NCI-H510A treated with DMSO at 0.1 percent for 48 hours (cell line): Measurements from ENCODE around the gene PCDHGA12.
"Not testable (repeated sequence)": the region's sequence is repeated elsewhere in the genome, so short reads cannot be mapped to it uniquely, and the experiment has no call there.

Experiments
- DNase-seq: peaks from one replicate; lab custom pipeline; 2025; lab: John Stamatoyannopoulos, UW

PCDHGA12 gene

DNA sequence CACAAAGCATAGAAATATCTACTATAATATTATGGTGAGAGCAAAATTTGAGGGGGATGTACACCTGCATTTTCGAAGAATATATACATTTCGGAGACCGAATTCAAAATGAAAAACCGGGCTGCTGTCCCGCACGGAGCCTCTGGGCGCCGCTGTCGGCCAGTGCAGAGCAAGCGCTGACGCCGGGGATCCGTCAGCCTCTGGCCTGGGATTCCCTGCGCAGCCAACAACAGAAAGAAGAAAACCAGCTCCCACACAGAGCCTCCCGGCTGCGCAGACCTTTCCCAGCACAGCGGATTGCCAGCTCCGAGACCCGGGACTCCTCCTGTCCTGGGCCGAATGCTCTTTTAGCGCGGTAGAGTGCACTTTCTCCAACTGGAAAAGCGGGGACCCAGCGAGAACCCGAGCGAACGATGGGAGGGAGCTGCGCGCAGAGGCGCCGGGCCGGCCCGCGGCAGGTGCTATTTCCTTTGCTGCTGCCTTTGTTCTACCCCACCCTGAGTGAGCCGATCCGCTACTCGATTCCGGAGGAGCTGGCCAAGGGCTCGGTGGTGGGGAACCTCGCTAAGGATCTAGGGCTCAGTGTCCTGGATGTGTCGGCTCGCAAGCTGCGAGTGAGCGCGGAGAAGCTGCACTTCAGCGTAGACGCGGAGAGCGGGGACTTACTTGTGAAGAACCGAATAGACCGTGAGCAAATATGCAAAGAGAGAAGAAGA, 22.4 kb upstream of the PCDHGA12 start, which contains the start of gene PCDHGB6:
Gene PCDHGB6 (plus strand): TSS at position 232 of the 716 bp plus-strand sequence. CDS start 182 bp downstream, at position 414.
- DNase-seq = not testable (repeated sequence)

GRCh38 chr5:141409598-141410306, 20.6 kb upstream of the PCDHGA12 start:
- no peak for DNase-seq

DNA sequence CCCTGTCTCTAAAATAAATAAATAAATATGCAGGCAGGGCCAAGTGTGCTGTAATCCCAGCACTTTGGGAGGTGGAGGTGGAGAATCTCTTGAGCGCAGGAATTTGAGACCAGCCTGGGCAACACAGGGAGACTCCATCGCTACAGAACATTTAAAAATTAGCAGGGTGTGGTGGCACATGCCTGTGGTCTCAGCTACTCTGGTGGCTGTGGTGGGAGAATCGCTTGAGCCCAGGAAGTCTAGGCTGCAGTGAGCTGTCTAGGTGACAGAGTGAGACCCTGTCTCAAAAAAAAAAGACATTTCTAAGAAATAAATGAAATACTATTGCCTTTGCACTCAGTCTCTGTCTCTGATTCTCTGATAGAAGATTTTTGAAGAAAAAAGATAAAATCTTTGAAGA, 18.7 kb upstream of the PCDHGA12 start:
- no peak for DNase-seq

DNA sequence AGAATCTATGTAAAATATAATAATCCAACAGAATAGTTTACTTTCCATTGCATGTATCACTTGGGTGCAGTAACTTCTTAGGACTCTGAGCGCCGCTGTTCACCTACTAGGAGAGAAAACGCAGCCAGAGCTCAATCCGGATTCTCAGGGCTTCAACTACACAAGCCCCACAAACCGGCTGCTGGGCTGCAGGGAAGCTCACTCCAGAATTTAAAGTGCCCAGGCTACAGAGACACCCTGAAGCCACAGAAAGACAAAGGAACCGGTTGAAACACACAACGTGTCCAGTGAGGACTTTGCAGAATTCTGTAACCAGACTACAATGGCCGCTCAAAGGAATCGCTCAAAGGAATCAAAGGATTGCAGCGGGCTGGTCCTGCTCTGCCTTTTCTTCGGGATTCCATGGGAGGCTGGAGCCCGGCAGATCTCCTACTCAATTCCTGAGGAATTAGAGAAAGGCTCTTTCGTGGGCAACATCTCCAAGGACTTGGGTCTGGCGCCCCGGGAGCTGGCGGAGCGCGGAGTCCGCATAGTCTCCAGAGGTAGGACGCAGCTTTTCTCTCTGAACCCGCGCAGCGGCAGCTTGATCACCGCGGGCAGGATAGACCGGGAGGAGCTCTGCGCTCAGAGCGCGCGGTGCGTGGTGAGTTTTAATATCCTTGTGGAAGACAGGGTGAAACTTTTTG, 17.3 kb upstream of the PCDHGA12 start, which contains the start of gene PCDHGA10:
Gene PCDHGA10 (plus strand): TSS at position 134 of the 686 bp plus-strand sequence. CDS start 189 bp downstream, at position 323.
- peak; percentile 7 for DNase-seq

- DNase-seq = no peak
Measured at GRCh38 chr5:141413540-141414069, 16.7 kb upstream of the PCDHGA12 start.

- not testable (repeated sequence) for DNase-seq
Measured at GRCh38 chr5:141414548-141415274, 15.6 kb upstream of the PCDHGA12 start.

GRCh38 chr5:141415275-141415618, 15.1 kb upstream of the PCDHGA12 start:
- DNase-seq = not testable (repeated sequence)

DNA sequence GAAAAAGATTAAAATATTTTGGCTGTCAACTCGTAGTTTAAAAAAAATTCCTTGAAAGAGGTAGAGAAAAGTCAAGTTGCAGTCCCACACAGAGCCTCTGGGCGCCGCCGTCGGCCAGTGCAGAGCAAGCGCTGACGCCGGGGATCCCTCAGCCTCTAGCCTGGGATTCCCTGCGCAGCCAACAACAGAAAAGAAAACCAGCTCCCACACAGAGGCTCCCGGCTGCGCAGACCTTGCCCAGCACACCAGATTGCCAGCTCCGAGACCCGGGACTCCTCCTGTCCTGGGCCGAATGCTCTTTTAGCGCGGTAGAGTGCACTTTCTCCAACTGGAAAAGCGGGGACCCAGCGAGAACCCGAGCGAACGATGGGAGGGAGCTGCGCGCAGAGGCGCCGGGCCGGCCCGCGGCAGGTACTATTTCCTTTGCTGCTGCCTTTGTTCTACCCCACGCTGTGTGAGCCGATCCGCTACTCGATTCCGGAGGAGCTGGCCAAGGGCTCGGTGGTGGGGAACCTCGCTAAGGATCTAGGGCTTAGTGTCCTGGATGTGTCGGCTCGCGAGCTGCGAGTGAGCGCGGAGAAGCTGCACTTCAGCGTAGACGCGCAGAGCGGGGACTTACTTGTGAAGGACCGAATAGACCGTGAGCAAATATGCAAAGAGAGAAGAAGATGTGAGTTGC, 12.7 kb upstream of the PCDHGA12 start, which contains the start of gene PCDHGB7:
Gene PCDHGB7 (plus strand): TSS at position 184 of the 679 bp plus-strand sequence. CDS start 183 bp downstream, at position 367.
- DNase-seq = not testable (repeated sequence)

DNA sequence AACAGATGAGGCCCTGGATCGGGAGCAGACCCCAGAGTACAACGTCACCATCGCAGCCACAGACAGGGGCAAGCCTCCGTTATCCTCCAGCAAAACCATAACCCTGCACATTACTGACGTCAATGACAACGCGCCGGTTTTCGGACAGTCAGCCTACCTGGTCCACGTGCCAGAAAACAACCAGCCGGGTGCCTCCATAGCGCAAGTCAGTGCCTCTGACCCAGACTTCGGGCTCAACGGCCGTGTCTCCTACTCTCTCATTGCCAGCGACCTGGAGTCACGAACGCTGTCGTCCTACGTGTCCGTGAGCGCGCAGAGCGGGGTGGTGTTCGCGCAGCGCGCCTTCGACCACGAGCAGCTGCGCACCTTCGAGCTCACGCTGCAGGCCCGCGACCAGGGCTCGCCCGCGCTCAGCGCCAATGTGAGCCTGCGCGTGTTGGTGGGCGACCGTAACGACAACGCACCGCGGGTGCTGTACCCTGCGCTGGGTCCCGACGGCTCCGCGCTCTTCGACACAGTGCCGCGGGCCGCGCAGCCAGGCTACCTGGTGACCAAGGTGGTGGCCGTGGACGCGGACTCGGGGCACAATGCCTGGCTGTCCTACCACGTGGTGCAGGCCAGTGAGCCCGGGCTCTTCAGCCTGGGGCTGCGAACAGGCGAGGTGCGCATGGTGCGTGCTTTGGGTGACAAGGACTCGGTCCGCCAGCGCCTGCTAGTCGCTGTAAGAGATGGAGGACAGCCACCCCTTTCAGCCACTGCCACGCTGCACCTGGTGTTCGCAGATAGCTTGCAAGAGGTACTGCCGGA, 11.0 kb upstream of the PCDHGA12 start:
- no peak for DNase-seq

DNA sequence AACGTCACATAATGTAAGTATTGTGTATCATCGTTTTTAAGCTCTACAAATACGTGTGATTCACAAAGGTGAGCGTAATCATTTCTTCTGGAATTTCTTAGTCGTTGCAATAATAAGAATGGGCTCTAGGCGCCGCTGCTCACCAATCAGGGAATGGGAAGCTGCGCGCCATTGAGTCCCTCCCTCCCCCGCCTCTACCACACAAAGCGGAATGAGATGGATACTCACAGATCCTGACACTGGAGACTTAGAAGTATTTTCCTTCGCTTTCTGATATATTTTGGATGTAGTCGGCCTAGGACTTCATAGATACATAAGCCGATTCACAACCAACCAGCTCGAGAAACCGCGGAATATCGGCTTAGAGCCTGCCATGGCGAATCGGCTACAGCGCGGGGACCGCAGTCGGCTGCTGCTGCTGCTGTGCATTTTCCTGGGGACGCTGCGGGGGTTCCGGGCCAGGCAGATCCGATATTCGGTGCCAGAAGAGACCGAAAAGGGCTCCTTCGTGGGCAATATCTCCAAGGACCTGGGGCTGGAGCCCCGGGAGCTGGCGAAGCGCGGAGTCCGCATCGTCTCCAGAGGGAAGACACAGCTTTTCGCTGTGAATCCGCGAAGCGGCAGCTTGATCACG, 9.3 kb upstream of the PCDHGA12 start, which contains the start of gene PCDHGA11:
Gene PCDHGA11 (plus strand): TSS at position 197 of the 634 bp plus-strand sequence. CDS start 177 bp downstream, at position 374.
- DNase-seq = no peak

- DNase-seq = no peak
Measured at GRCh38 chr5:141421489-141421855, 8.8 kb upstream of the PCDHGA12 start.

GRCh38 chr5:141422742-141423291, 7.5 kb upstream of the PCDHGA12 start:
- no peak for DNase-seq

DNA sequence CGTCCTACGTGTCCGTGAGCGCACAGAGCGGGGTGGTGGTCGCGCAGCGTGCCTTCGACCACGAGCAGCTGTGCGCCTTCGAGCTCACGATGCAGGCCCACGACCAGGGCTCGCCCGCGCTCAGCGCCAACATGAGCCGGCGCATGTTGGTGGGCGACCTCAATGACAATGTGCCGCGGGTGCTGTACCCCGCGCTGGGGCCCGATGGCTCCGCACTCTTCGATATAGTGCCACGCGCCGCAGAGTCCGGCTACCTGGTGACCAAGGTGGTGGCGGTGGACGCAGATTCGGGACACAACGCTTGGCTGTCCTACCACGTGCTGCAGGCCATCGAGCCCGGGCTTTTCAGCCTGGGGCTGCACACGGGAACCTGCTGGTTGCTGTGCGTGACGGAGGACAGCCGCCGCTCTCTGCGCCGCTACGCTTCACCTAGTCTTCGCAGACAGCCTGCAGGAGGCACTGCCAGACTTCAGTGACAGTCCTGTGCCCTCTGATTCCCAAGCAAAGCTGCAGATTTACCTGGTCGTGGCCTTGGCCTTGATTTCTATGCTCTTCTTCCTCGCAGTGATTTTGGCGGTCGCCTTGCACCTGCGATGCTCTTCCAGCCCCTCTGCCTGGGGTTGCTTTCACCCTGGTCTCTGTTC, 2.4 kb upstream of the PCDHGA12 start:
- DNase-seq = no peak

GRCh38 chr5:141431286-141431685, 979 bp downstream of the PCDHGA12 start:
- no peak for DNase-seq

DNA sequence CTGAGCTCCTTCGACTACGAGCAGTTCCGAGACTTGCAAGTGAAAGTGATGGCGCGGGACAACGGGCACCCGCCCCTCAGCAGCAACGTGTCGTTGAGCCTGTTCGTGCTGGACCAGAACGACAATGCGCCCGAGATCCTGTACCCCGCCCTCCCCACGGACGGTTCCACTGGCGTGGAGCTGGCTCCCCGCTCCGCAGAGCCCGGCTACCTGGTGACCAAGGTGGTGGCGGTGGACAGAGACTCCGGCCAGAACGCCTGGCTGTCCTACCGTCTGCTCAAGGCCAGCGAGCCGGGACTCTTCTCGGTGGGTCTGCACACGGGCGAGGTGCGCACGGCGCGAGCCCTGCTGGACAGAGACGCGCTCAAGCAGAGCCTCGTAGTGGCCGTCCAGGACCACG, 2.0 kb downstream of the PCDHGA12 start:
- not testable (repeated sequence) for DNase-seq

- DNase-seq = not testable (repeated sequence)
Measured at GRCh38 chr5:141432726-141433125, 2.4 kb downstream of the PCDHGA12 start.

DNA sequence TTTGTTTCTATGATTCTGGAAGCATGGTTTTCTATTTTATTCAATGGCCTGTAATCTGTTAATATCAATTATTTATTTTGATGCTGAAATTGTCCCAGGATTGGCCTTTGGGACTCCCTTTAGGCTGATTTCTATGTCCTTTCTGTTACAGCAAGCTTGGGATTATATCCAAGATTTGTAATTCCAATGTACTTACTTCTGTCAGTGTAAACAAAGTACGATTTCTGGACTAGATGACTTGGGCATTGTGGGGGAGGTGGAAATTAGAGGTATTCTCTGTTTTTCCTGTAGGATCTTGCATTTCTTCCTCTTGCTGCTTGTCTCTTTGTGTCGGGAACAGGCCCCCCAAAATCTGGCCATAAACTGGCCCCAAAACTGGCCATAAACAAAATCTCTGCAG, 3.7 kb downstream of the PCDHGA12 start:
- no peak for DNase-seq

GRCh38 chr5:141437221-141437620, 6.9 kb downstream of the PCDHGA12 start:
- no peak for DNase-seq
